Common myeloid progenitor, CD34-positive (primary cell): Measurements from ENCODE around the gene TRIM22.
A peak's percentile ranks its signal among the peaks of the same experiment; 100 is the strongest.
"Not testable (repeated sequence)": the region's sequence is repeated elsewhere in the genome, so short reads cannot be mapped to it uniquely, and the experiment has no call there.

Experiments
- CTCF ChIA-PET: fragments of 350-600 bp; sonication (Branson Sonifier 250); formaldehyde crosslinking; loops from one replicate; lab custom pipeline; 2021; ENCODE audit warnings: antibody characterized with exemption; lab: Charles Lee
- POLR2A ChIA-PET: fragments of 350-600 bp; sonication (Branson Sonifier 250); formaldehyde crosslinking; loops from one replicate; lab custom pipeline; 2021; ENCODE audit warnings: antibody characterized with exemption; lab: Charles Lee
- DNase-seq, 3 donors: peaks; one replicate each; pipeline versions ENCODE4 v3.0.0 to v3.0.0-alpha.2; 2013
- H3K27ac ChIP-seq, 2 experiments: 1 replicate in 1 of 2; 2 replicates in 1 of 2; pipeline ENCODE4 v1.7.0; 2013; ENCODE audit warnings: inconsistent platforms in 2 of 2, low read length in 2 of 2, mild to moderate bottlenecking in 2 of 2, low read depth in 1 of 2, moderate library complexity in 1 of 2; ENCODE audit not compliant: severe bottlenecking in 2 of 2, insufficient read depth in 1 of 2, poor library complexity in 1 of 2
- H3K27me3 ChIP-seq, 5 experiments: replicated peaks in 2 of 5; 1 replicate in 3 of 5; 2 replicates in 2 of 5; pipeline versions ENCODE4 v1.6.1 to v1.7.0; 2013; ENCODE audit warnings: low read length in 4 of 5, mild to moderate bottlenecking in 2 of 5, moderate library complexity in 2 of 5, inconsistent platforms in 1 of 5; ENCODE audit not compliant: insufficient read depth in 5 of 5, control insufficient read depth in 4 of 5
- H3K36me3 ChIP-seq, 4 experiments: 1 replicate in 2 of 4; 2 replicates in 2 of 4; pipeline versions ENCODE4 v1.6.1 to v1.7.0; 2013; ENCODE audit warnings: low read length in 3 of 4, control low read depth in 1 of 4, mild to moderate bottlenecking in 1 of 4; ENCODE audit not compliant: control insufficient read depth in 4 of 4, insufficient read depth in 4 of 4
- H3K4me1 ChIP-seq, 4 experiments: 1 replicate in 3 of 4; 2 replicates in 1 of 4; pipeline versions ENCODE4 v1.6.1 to v1.7.1; 2013; ENCODE audit warnings: low read length in 3 of 4, mild to moderate bottlenecking in 3 of 4, control low read depth in 1 of 4, inconsistent platforms in 1 of 4, moderate library complexity in 1 of 4; ENCODE audit not compliant: control insufficient read depth in 4 of 4, insufficient read depth in 4 of 4; ENCODE audit errors: control extremely low read depth in 1 of 4
- H3K4me3 ChIP-seq, 7 experiments: 1 replicate in 4 of 7; 2 replicates in 3 of 7; pipeline versions ENCODE4 v1.5.1 to v1.7.0; 2013; ENCODE audit warnings: mild to moderate bottlenecking in 7 of 7, low read length in 6 of 7, moderate library complexity in 6 of 7, inconsistent platforms in 2 of 7, low read depth in 2 of 7, control low read depth in 1 of 7; ENCODE audit not compliant: insufficient read depth in 4 of 7, control insufficient read depth in 1 of 7; ENCODE audit errors: extremely low read depth in 1 of 7
- H3K9me3 ChIP-seq, 5 experiments: 1 replicate in 4 of 5; 2 replicates in 1 of 5; pipeline versions ENCODE4 v1.6.1 to v1.7.1; 2013; ENCODE audit warnings: low read length in 4 of 5, mild to moderate bottlenecking in 2 of 5, inconsistent platforms in 1 of 5, low read depth in 1 of 5, moderate library complexity in 1 of 5; ENCODE audit not compliant: control insufficient read depth in 4 of 5, insufficient read depth in 2 of 5; ENCODE audit errors: control extremely low read depth in 1 of 5
- WGBS: methylation state at CpG from one replicate; pipeline ENCODE4 v1.1.5; 2013; ENCODE audit not compliant: insufficient coverage; 5-methylcytosine and 5-hydroxymethylcytosine counted together

TRIM22 gene

GRCh38 chr11:5682890-5683441 lies 6.6 kb upstream of the TRIM22 start:
- Histone ChIP-seq H3K4me1 (peaks cover 3 to 12% (median 8%) of the 10 kb centered on the region in 4 experiments), H3K36me3 (peaks cover 16 to 29% (median 20%) of the 10 kb centered on the region in 4 experiments)
- not testable (repeated sequence) for DNase-seq, H3K27ac ChIP-seq, H3K9me3 ChIP-seq, H3K4me3 ChIP-seq, H3K27me3 ChIP-seq
- ChIA-PET POLR2A (interaction anchor here (0.7 kb wide), 1 partner anchor 1244 kb away, joined by 3 read pairs; no protein-coding TSS in a partner anchor), CTCF (interaction anchor here (1.1 to 3.2 kb wide), 5 partner anchors 20 to 208 kb away, joined by 3 to 12 read pairs (median 8); no protein-coding TSS in a partner anchor)
- WGBS = 86% methylated on average over 24 of the region's 33 CpGs

- H3K9me3 ChIP-seq, H3K27me3 ChIP-seq: not testable (repeated sequence)
- H3K27ac ChIP-seq = peak overlapping the region in 1 of 2 experiments; percentile 99
- peak overlapping the region in 6 of 7 experiments; percentile 81 to 98 (median 88) for H3K4me3 ChIP-seq
- WGBS = 31% methylated on average over 3 of the region's 7 CpGs
- H3K36me3 ChIP-seq = peaks cover 11 to 22% (median 16%) of the 10 kb centered on the region in 4 experiments
- peaks cover 3 to 13% (median 10%) of the 10 kb centered on the region in 4 experiments for H3K4me1 ChIP-seq
- ChIA-PET POLR2A (interaction anchor here (0.7 to 1.0 kb wide), 2 partner anchors 17 to 1244 kb away, joined by 3 to 5 read pairs; no protein-coding TSS in a partner anchor), CTCF (interaction anchor here (1.0 to 3.2 kb wide), 10 partner anchors 13 to 207 kb away, joined by 3 to 12 read pairs (median 4); no protein-coding TSS in a partner anchor)
- DNase-seq = peak in 1 of 3 donors; percentile 36
These were observed 6.0 kb upstream of the TRIM22 start for GRCh38 chr11:5683620-5684019.

GRCh38 chr11:5684036-5684645 lies 5.4 kb upstream of the TRIM22 start:
- Histone ChIP-seq H3K4me1 (peaks cover 6 to 18% (median 15%) of the 10 kb centered on the region in 4 experiments), H3K27me3 (no peaks in the 10 kb centered on the region), H3K27ac (peak overlapping the region; percentile 97 to 99), H3K9me3 (no peaks in the 10 kb centered on the region), H3K4me3 (peak overlapping the region in 6 of 7 experiments; percentile 81 to 98 (median 88)), H3K36me3 (peaks cover 7 to 17% (median 11%) of the 10 kb centered on the region in 4 experiments)
- ChIA-PET POLR2A (interaction anchor here (0.7 to 1.0 kb wide), 3 partner anchors 16 to 1243 kb away, joined by 3 to 5 read pairs (median 3); no protein-coding TSS in a partner anchor), CTCF (interaction anchor here (0.9 to 3.2 kb wide), 16 partner anchors 13 to 207 kb away, joined by 3 to 17 read pairs (median 4); partner anchors contain the start of gene OR52N2)
- DNase-seq = peak in 1 of 3 donors; percentile 37
- WGBS = no CpG with 5 or more reads among the region's 8 CpGs

GRCh38 chr11:5684646-5685362 lies 4.8 kb upstream of the TRIM22 start, which contains the start of gene TRIM5:
Gene TRIM5 (minus strand): TSS chr11:5685074. CDS start chr11:5680177, 4,897 bp downstream.
- peaks cover 9 to 24% (median 17%) of the 10 kb centered on the region in 4 experiments for H3K4me1 ChIP-seq

GRCh38 chr11:5686426-5686825 lies 3.2 kb upstream of the TRIM22 start:
- WGBS = 100% methylated on average over 3 of the region's 4 CpGs
- no peaks in the 10 kb centered on the region for H3K36me3 ChIP-seq
- no peaks in the 10 kb centered on the region for H3K27me3 ChIP-seq
- ChIA-PET CTCF (no interaction called here), POLR2A (no interaction called here)
- H3K27ac ChIP-seq = no peak overlapping the region
- no peak overlapping the region for H3K4me3 ChIP-seq
- peaks cover 13 to 38% (median 24%) of the 10 kb centered on the region in 4 experiments for H3K4me1 ChIP-seq
- no peak for DNase-seq
- no peaks in the 10 kb centered on the region for H3K9me3 ChIP-seq

More at GRCh38 chr11:5684646-5685362, 4.8 kb upstream of the TRIM22 start, which contains the start of gene TRIM5:
- 0% methylated on average over 11 of the region's 13 CpGs for WGBS
- DNase-seq = peak; percentile 93 to 96 (median 94)
- ChIA-PET CTCF (interaction anchor here (0.9 to 3.2 kb wide), 17 partner anchors 12 to 208 kb away, joined by 3 to 17 read pairs (median 4); partner anchors contain the start of gene OR52N2), POLR2A (interaction anchor here (0.7 to 1.0 kb wide), 2 partner anchors 16 to 35 kb away, joined by 3 to 5 read pairs; no protein-coding TSS in a partner anchor)
- Histone ChIP-seq H3K9me3 (no peaks in the 10 kb centered on the region), H3K27me3 (no peaks in the 10 kb centered on the region), H3K4me3 (peak within 1 kb of the TSS; percentile 27 to 98 (median 87)), H3K36me3 (peaks cover 2 to 11% (median 4%) of the 10 kb centered on the region in 4 experiments), H3K27ac (peak within 1 kb of the TSS; percentile 97 to 99)

- DNase-seq = no peak
- no peaks in the 10 kb centered on the region for H3K27me3 ChIP-seq
- ChIA-PET CTCF (interaction anchor here (1.4 to 2.9 kb wide), 4 partner anchors 10 to 89 kb away, joined by 5 to 14 read pairs (median 9); no protein-coding TSS in a partner anchor), POLR2A (interaction anchor here (0.5 kb wide), 1 partner anchor 119 kb away, joined by 4 read pairs; no protein-coding TSS in a partner anchor)
- no peaks in the 10 kb centered on the region for H3K9me3 ChIP-seq
- no peak overlapping the region for H3K4me3 ChIP-seq
- H3K36me3 ChIP-seq = no peaks in the 10 kb centered on the region
- WGBS = no CpG with 5 or more reads among the region's 1 CpG
- H3K4me1 ChIP-seq = peaks cover 12 to 47% (median 32%) of the 10 kb centered on the region in 4 experiments
- H3K27ac ChIP-seq = no peak overlapping the region
These were observed 1.1 kb upstream of the TRIM22 start for GRCh38 chr11:5688482-5688881.
